NOMO-1 treated with dmso at 0.1 percent for 144 hours (cell line): ENCODE data around the gene TSHR.
"Not testable (repeated sequence)": the region's sequence is repeated elsewhere in the genome, so short reads cannot be mapped to it uniquely, and the experiment has no call there.

ENCODE experiments used
- DNase-seq: peaks from one replicate; lab custom pipeline; 2025; ENCODE audit not compliant: unreplicated experiment; lab: John Stamatoyannopoulos, UW

Gene TSHR

DNA sequence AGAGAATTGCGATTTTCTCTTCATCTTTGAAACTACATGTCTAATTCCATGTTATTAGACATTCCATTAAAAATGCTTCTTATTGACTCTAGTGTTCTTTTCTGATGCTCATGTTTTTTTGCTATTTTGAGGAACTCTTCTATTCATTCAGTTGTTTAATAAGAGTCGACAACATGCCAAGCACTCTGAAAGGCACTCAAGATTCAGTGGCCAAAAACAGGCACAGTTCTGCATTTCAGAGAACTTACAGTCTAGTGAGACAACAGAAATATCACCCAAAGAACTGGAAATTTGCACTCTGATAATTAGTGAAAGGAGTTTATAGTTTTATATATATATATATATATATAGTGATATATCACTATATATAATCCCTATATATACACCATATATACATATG lies 111.7 kb downstream of the TSHR start:
- DNase-seq = no peak

- no peak for DNase-seq
Observed at GRCh38 chr14:81068176-81068782, 112.9 kb downstream of the TSHR start.

DNA sequence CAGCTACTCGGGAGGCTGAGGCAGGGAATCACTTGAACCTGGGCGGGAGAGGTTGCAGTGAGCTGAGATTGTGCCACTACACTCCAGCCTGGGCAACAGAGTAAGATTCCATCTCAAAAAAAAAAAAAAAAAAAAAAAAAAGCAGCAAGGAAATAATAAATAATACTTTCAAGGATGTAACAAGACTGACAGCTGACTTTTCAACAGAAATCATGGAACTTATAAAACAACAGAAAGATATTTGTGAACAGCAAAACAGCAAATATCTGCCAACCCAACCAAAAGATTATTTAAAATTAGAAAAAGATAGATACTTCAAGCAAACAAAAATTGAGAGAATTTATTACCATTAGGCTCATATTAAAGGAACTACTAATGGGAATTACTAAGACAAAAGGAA lies 115.1 kb downstream of the TSHR start:
- DNase-seq = no peak

DNA sequence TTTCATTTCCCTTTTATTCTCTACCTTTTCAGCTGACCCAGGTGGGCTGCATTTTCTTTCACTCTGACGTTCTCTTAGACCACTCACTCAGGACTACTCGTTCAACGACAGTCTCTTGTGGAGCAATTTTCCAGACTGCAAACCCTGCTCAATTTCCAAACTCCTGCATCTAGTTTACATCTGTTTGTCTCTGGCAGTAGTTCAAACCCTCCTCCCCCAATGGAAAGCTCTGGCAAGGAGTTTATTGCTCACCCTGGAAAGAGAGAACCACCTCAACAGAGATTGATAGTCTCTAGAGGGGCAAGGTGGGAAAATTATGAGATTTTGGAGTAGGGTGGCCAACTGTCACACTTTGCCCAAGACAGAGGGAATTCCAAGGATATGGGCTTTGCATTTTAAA lies 130.2 kb downstream of the TSHR start:
- DNase-seq = no peak

DNA sequence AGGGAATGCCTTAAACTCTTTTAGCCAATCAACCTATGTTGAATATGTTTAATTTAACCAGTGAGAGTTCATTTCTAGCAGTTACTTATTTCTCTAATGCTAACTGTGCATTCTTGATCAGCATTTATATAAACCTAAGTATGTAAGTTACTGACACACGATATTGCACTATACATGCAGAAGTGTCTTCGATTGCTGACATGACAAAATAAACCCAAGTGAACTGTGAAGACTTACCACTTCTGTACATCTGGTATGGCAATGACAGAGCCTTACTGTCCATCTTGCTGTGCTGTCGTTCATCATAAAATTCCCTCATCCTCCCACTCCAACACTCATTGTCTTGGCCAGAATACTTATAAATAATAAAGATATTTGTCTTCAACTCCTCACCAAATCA lies 131.8 kb downstream of the TSHR start:
- no peak for DNase-seq

DNA sequence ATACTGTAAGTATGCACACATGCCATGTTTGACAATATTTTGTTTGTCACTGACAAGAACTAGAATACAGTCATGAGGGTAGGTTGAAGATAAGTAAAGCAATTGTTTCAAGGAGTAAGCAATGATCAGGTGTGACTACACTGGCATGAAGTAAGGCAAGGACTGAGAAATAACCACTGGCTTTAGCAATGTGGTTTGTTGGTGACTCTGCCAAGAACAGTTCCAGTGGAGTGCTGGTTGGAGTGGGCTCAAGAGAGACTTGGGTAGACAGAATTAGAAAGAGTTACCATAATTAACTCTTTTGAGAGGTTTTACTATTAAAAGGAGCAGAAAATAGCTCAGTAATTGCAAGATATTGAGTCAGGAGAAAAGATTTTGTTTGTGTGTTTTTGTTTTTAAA lies 135.7 kb downstream of the TSHR start:
- no peak for DNase-seq

- DNase-seq = no peak
Observed at GRCh38 chr14:81091660-81092059, 136.2 kb downstream of the TSHR start.

DNA sequence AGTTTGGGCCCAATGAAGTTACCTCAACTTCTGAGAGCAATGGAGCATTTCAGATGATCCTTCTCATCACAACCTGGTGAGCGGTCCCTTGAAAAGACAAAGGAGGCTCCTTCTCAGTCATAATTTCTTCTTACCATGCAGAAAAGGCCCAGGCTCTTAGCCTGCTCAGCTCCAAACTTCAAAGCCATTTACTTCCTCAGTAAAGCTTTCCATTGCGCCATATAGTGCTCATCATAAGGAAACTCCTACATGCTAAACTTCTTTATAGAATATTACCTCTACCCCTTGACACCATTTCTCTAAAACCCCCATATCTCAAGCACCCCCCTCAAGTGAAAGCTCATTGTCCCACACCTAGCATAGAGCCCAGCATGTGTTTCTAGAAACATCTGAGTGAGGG lies 138.2 kb downstream of the TSHR start:
- DNase-seq = no peak

GRCh38 chr14:81095539-81095938 lies 140.1 kb downstream of the TSHR start:
- no peak for DNase-seq

- DNase-seq = no peak
Observed at GRCh38 chr14:81096656-81097055, 141.2 kb downstream of the TSHR start.

GRCh38 chr14:81102217-81102616 lies 146.8 kb downstream of the TSHR start:
- no peak for DNase-seq

GRCh38 chr14:81103443-81103842 lies 148.0 kb downstream of the TSHR start:
- DNase-seq = no peak

GRCh38 chr14:81105378-81105777 lies 150.0 kb downstream of the TSHR start:
- no peak for DNase-seq

GRCh38 chr14:81105961-81106360 lies 150.5 kb downstream of the TSHR start:
- no peak for DNase-seq

DNA sequence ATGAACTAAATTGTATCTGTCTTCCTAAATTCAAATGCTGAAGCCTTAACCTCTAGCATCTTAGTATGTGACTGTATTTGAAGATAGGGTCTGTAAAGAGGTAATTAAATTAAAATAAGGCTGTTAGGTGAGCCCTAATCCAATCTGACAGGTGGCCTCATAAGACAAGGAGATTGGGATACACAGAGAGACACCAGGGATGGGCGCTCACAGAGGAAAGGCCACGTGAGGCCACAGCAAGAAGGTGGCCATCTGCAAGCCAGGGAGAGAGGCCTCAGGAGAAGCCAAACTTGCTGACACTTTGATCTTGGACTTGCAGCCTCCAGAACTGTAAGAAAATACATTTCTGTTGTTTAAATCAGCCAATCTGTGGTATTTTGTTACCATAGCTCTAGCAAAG lies 154.8 kb downstream of the TSHR start:
- DNase-seq = no peak

GRCh38 chr14:81113176-81113575 lies 157.8 kb downstream of the TSHR start:
- no peak for DNase-seq

- not testable (repeated sequence) for DNase-seq
Observed at GRCh38 chr14:81113945-81114820, 158.8 kb downstream of the TSHR start.

GRCh38 chr14:81120501-81120900 lies 165.1 kb downstream of the TSHR start:
- no peak for DNase-seq

DNA sequence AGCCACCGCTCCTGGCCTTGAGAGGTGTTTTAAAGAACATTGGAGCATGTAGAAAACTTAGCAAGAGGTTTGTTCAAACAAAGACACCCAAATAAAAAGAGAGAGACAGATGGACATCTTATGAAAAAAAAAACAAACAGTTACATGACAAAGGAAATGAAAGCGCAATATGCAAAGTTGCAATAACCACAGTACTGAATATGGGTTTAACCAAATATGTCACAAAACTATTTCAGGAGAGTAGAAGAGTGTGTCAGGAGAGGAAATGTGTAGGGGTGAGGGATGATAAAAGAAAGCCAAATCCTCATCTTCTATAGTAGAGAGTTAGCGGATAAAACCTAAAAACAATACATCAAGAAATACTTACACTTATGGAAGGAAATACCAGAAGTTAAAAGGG lies 166.9 kb downstream of the TSHR start:
- DNase-seq = no peak

GRCh38 chr14:81123811-81124210 lies 168.4 kb downstream of the TSHR start:
- no peak for DNase-seq

DNA sequence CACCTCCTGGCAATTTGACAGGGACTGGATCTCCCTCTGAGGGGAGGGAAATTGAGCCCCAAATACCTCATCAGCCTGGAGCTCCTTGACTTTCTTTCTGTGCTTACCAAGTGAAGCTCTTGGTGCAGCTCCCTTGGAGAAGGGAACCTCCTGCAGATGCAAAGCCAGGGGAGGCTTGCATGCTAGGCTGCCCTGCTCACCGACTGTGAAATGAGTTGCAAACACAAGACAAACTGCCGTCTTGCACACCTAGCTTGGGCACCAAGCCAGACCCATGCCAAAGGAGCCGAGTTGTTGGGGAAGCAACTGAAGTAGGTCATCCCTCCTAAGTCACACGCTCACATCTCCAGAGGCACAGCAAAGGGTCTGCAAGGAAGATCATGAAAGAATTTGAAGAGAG lies 170.1 kb downstream of the TSHR start:
- DNase-seq = no peak

DNA sequence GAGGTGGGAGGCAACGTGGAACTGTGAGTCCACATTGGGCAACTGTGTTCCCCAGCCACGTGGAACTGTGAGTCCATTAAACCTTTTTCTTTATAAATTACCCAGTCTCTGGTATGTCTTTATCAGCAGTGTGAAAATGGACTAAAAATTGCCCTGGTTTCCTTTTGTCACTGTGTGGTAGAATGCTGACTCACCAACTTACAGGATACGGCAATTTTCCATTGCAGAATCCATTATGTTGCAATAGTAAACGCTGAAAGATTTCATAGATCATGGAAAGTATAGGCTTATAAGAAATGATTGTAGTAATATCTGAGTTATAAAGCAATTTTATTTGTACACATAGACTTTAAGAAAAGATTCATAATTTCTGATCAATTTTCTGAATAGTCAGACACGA lies 172.4 kb downstream of the TSHR start:
- DNase-seq = no peak

- DNase-seq = no peak
Observed at GRCh38 chr14:81129242-81129641, 173.8 kb downstream of the TSHR start.
